ENCODE results near the gene CPM. TPM values are rescaled to one million over a fixed set of nuclear protein-coding genes. Genes with fewer than 3 reads are reported as not detected.
"Not testable (repeated sequence)": the region's sequence is repeated elsewhere in the genome, so short reads cannot be mapped to it uniquely, and the experiment has no call there.

CPM gene
- polyA plus RNA-seq, 1 donor: 10.5 TPM

GRCh38 chr12:68819481-68819880, 113.5 kb downstream of the CPM start:
- WGBS (ENCODE audit: insufficient coverage, low lambda C conversion rate): no CpG with 5 or more reads among the region's 13 CpGs
- not testable (repeated sequence) for H3K27ac ChIP-seq (ENCODE audit: low read length); DNase-seq; H3K4me3 ChIP-seq (ENCODE audit: low read length); H3K27me3 ChIP-seq (ENCODE audit: control insufficient read depth, insufficient read depth, low read length); H3K4me1 ChIP-seq (ENCODE audit: control insufficient read depth, insufficient read depth, low read length); H3K9me3 ChIP-seq (ENCODE audit: control insufficient read depth, low read depth, low read length)
- peaks cover 58% of the 10 kb centered on the region for H3K36me3 ChIP-seq (ENCODE audit: control insufficient read depth, insufficient read depth, low read length)

GRCh38 chr12:68815928-68816800, 116.8 kb downstream of the CPM start:
- DNase-seq: no peak
- no peaks in the 10 kb centered on the region for H3K27me3 ChIP-seq (ENCODE audit: control insufficient read depth, insufficient read depth, low read length)
- no peak overlapping the region for H3K4me3 ChIP-seq (ENCODE audit: low read length)
- no peak overlapping the region for H3K27ac ChIP-seq (ENCODE audit: low read length)
- peaks cover 51% of the 10 kb centered on the region for H3K36me3 ChIP-seq (ENCODE audit: control insufficient read depth, insufficient read depth, low read length)
- no peaks in the 10 kb centered on the region for H3K9me3 ChIP-seq (ENCODE audit: control insufficient read depth, low read depth, low read length)
- no CpG with 5 or more reads among the region's 8 CpGs for WGBS (ENCODE audit: insufficient coverage, low lambda C conversion rate)
- peaks cover 4% of the 10 kb centered on the region for H3K4me1 ChIP-seq (ENCODE audit: control insufficient read depth, insufficient read depth, low read length)

- Histone ChIP-seq H3K4me3 (ENCODE audit: low read length) (no peak overlapping the region), H3K27ac (ENCODE audit: low read length) (no peak overlapping the region), H3K4me1 (ENCODE audit: control insufficient read depth, insufficient read depth, low read length) (peaks cover 4% of the 10 kb centered on the region), H3K9me3 (ENCODE audit: control insufficient read depth, low read depth, low read length) (no peaks in the 10 kb centered on the region), H3K36me3 (ENCODE audit: control insufficient read depth, insufficient read depth, low read length) (peaks cover 47% of the 10 kb centered on the region), H3K27me3 (ENCODE audit: control insufficient read depth, insufficient read depth, low read length) (no peaks in the 10 kb centered on the region)
- 100% methylated on average over 1 of the region's 5 CpGs for WGBS (ENCODE audit: insufficient coverage, low lambda C conversion rate)
- DNase-seq: no peak
These were observed 117.6 kb downstream of the CPM start for GRCh38 chr12:68815232-68815927.

GRCh38 chr12:68814490-68815231, 118.3 kb downstream of the CPM start:
- H3K36me3 ChIP-seq (ENCODE audit: control insufficient read depth, insufficient read depth, low read length): peaks cover 50% of the 10 kb centered on the region
- H3K27me3 ChIP-seq (ENCODE audit: control insufficient read depth, insufficient read depth, low read length): no peaks in the 10 kb centered on the region
- no peak overlapping the region for H3K27ac ChIP-seq (ENCODE audit: low read length)
- 94% methylated on average over 3 of the region's 3 CpGs for WGBS (ENCODE audit: insufficient coverage, low lambda C conversion rate)
- no peak for DNase-seq
- no peak overlapping the region for H3K4me3 ChIP-seq (ENCODE audit: low read length)
- H3K4me1 ChIP-seq (ENCODE audit: control insufficient read depth, insufficient read depth, low read length): peaks cover 4% of the 10 kb centered on the region
- no peaks in the 10 kb centered on the region for H3K9me3 ChIP-seq (ENCODE audit: control insufficient read depth, low read depth, low read length)

- no CpG with 5 or more reads among the region's 2 CpGs for WGBS (ENCODE audit: insufficient coverage, low lambda C conversion rate)
- Histone ChIP-seq H3K4me1 (ENCODE audit: control insufficient read depth, insufficient read depth, low read length) (peaks cover 4% of the 10 kb centered on the region), H3K27ac (ENCODE audit: low read length) (peak overlapping the region; percentile 2), H3K27me3 (ENCODE audit: control insufficient read depth, insufficient read depth, low read length) (no peaks in the 10 kb centered on the region), H3K9me3 (ENCODE audit: control insufficient read depth, low read depth, low read length) (no peaks in the 10 kb centered on the region), H3K4me3 (ENCODE audit: low read length) (no peak overlapping the region), H3K36me3 (ENCODE audit: control insufficient read depth, insufficient read depth, low read length) (peaks cover 42% of the 10 kb centered on the region)
- no peak for DNase-seq
These were observed 119.8 kb downstream of the CPM start for GRCh38 chr12:68813242-68813593.

GRCh38 chr12:68812553-68813241, 120.3 kb downstream of the CPM start:
- 40% methylated on average over 1 of the region's 1 CpG for WGBS (ENCODE audit: insufficient coverage, low lambda C conversion rate)
- DNase-seq: peak in 1 of 2 donors; percentile 18
- no peaks in the 10 kb centered on the region for H3K9me3 ChIP-seq (ENCODE audit: control insufficient read depth, low read depth, low read length)
- H3K27me3 ChIP-seq (ENCODE audit: control insufficient read depth, insufficient read depth, low read length): no peaks in the 10 kb centered on the region
- H3K4me3 ChIP-seq (ENCODE audit: low read length): no peak overlapping the region
- peaks cover 38% of the 10 kb centered on the region for H3K36me3 ChIP-seq (ENCODE audit: control insufficient read depth, insufficient read depth, low read length)
- H3K4me1 ChIP-seq (ENCODE audit: control insufficient read depth, insufficient read depth, low read length): peaks cover 4% of the 10 kb centered on the region
- peak overlapping the region; percentile 9 for H3K27ac ChIP-seq (ENCODE audit: low read length)

GRCh38 chr12:68811573-68811972, 121.4 kb downstream of the CPM start:
- not testable (repeated sequence) for DNase-seq; H3K27me3 ChIP-seq (ENCODE audit: control insufficient read depth, insufficient read depth, low read length); H3K9me3 ChIP-seq (ENCODE audit: control insufficient read depth, low read depth, low read length); H3K4me1 ChIP-seq (ENCODE audit: control insufficient read depth, insufficient read depth, low read length); H3K27ac ChIP-seq (ENCODE audit: low read length); H3K4me3 ChIP-seq (ENCODE audit: low read length)
- WGBS (ENCODE audit: insufficient coverage, low lambda C conversion rate): no CpG with 5 or more reads among the region's 6 CpGs
- peaks cover 29% of the 10 kb centered on the region for H3K36me3 ChIP-seq (ENCODE audit: control insufficient read depth, insufficient read depth, low read length)

GRCh38 chr12:68810027-68810389, 123.0 kb downstream of the CPM start:
- 100% methylated on average over 5 of the region's 13 CpGs for WGBS (ENCODE audit: insufficient coverage, low lambda C conversion rate)
- H3K9me3 ChIP-seq (ENCODE audit: control insufficient read depth, low read depth, low read length); H3K4me1 ChIP-seq (ENCODE audit: control insufficient read depth, insufficient read depth, low read length); H3K27ac ChIP-seq (ENCODE audit: low read length); H3K27me3 ChIP-seq (ENCODE audit: control insufficient read depth, insufficient read depth, low read length); H3K4me3 ChIP-seq (ENCODE audit: low read length); DNase-seq: not testable (repeated sequence)
- peaks cover 24% of the 10 kb centered on the region for H3K36me3 ChIP-seq (ENCODE audit: control insufficient read depth, insufficient read depth, low read length)

GRCh38 chr12:68809190-68810026, 123.6 kb downstream of the CPM start:
- Histone ChIP-seq H3K9me3 (ENCODE audit: control insufficient read depth, low read depth, low read length) (no peaks in the 10 kb centered on the region), H3K36me3 (ENCODE audit: control insufficient read depth, insufficient read depth, low read length) (peaks cover 19% of the 10 kb centered on the region), H3K27me3 (ENCODE audit: control insufficient read depth, insufficient read depth, low read length) (no peaks in the 10 kb centered on the region), H3K4me3 (ENCODE audit: low read length) (peak overlapping the region; percentile 100), H3K4me1 (ENCODE audit: control insufficient read depth, insufficient read depth, low read length) (peaks cover 11% of the 10 kb centered on the region), H3K27ac (ENCODE audit: low read length) (peak overlapping the region; percentile 98)
- no peak for DNase-seq
- 85% methylated on average over 7 of the region's 12 CpGs for WGBS (ENCODE audit: insufficient coverage, low lambda C conversion rate)
